GM20000 (cell line): Measurements from ENCODE around the gene GPN2.
A peak's percentile ranks its signal among the peaks of the same experiment; 100 is the strongest.
"Not testable (repeated sequence)": the region's sequence is repeated elsewhere in the genome, so short reads cannot be mapped to it uniquely, and the experiment has no call there.

Experiments used
- DNase-seq: peaks from one replicate; pipeline ENCODE4 v3.0.0; 2012; ENCODE audit warnings: low spot score
- CTCF ChIP-seq: IDR thresholded peaks from 2 replicates; pipeline ENCODE4 v1.5.1; 2012; ENCODE audit warnings: mild to moderate bottlenecking, control low read depth; ENCODE audit errors: extremely low read depth, missing control alignments

The GPN2 gene

GRCh38 chr1:26848499-26848898 lies 41.6 kb downstream of the GPN2 start:
- DNase-seq, result no peak
- TF ChIP-seq CTCF, result no peak

- DNase-seq, result not testable (repeated sequence)
Measured at GRCh38 chr1:26847826-26848225, 42.3 kb downstream of the GPN2 start.

- TF ChIP-seq CTCF, result no peak
- no peak for DNase-seq
Measured at GRCh38 chr1:26844424-26845196, 45.5 kb downstream of the GPN2 start.

GRCh38 chr1:26839779-26840178 lies 50.3 kb downstream of the GPN2 start:
- no peak for DNase-seq
- TF ChIP-seq CTCF, result no peak

- no peak for DNase-seq
Measured at GRCh38 chr1:26839339-26839722, 50.8 kb downstream of the GPN2 start.

GRCh38 chr1:26838474-26839338 lies 51.4 kb downstream of the GPN2 start:
- peak; percentile 84 for DNase-seq
- no peak for TF ChIP-seq CTCF

More at GRCh38 chr1:26839339-26839722, 50.8 kb downstream of the GPN2 start:
- no peak for TF ChIP-seq CTCF

GRCh38 chr1:26837665-26838064 lies 52.4 kb downstream of the GPN2 start:
- DNase-seq, result not testable (repeated sequence)
